H1 (cell line): Measurements from ENCODE around the gene PHETA1. TPM values are rescaled to one million over a fixed set of nuclear protein-coding genes. Genes with fewer than 3 reads are reported as not detected.

Experiments used
- CTCF ChIA-PET: fragments of 300-600 bp; sonication (Branson Sonifier 250); formaldehyde crosslinking; loops from one replicate; lab custom pipeline; 2021; ENCODE audit not compliant: partially characterized antibody; lab: Charles Lee
- POLR2A ChIA-PET: fragments of 300-600 bp; sonication (Branson Sonifier 250); formaldehyde crosslinking; loops from one replicate; lab custom pipeline; 2021; ENCODE audit warnings: inconsistent platforms; ENCODE audit not compliant: partially characterized antibody; lab: Charles Lee
- DNase-seq, 2 experiments: peaks; one replicate each; pipeline versions ENCODE4 v3.0.0 to v3.0.0-alpha.2; 2010 to 2022; ENCODE audit warnings: low spot score in 2 of 2, low read depth in 1 of 2, mixed read lengths in 1 of 2
- FAIRE-seq: peaks from 2 replicates; lab custom pipeline; 2011; peaks lifted over from hg19 to GRCh38; lab: Jason Lieb, UNC
- H2AFZ ChIP-seq: 2 replicates; pipeline ENCODE4 v1.8.1; 2012; ENCODE audit warnings: low read length, inconsistent platforms
- H2AK5ac ChIP-seq: 2 replicates; pipeline ENCODE4 v1.6.1; 2013; ENCODE audit warnings: low read depth, low read length
- H2BK120ac ChIP-seq: replicated peaks from 2 replicates; pipeline ENCODE3; 2013; ENCODE audit warnings: low read depth, low read length, inconsistent platforms
- H2BK12ac ChIP-seq: 2 replicates; pipeline ENCODE4 v1.6.1; 2013; ENCODE audit warnings: low read depth, low read length
- H2BK15ac ChIP-seq: 2 replicates; pipeline ENCODE4 v1.6.1; 2013; ENCODE audit warnings: low read length
- H2BK20ac ChIP-seq: 2 replicates; pipeline ENCODE4 v1.6.1; 2013; ENCODE audit warnings: low read length
- H2BK5ac ChIP-seq: 2 replicates; pipeline ENCODE4 v1.6.1; 2013; ENCODE audit warnings: low read depth, low read length
- H3K14ac ChIP-seq: 2 replicates; pipeline ENCODE4 v1.6.1; 2013; ENCODE audit warnings: inconsistent platforms; ENCODE audit not compliant: insufficient read length
- H3K18ac ChIP-seq: 2 replicates; pipeline ENCODE4 v1.6.1; 2013; ENCODE audit warnings: low read length; ENCODE audit errors: extremely low read depth
- H3K23ac ChIP-seq: 2 replicates; pipeline ENCODE4 v1.6.1; 2013; ENCODE audit warnings: inconsistent platforms; ENCODE audit not compliant: insufficient read length
- H3K23me2 ChIP-seq: 2 replicates; pipeline ENCODE4 v1.6.1; 2013; ENCODE audit warnings: low read depth, low read length
- H3K27ac ChIP-seq: 2 replicates; pipeline ENCODE4 v1.6.1; 2011; ENCODE audit warnings: low read depth, low read length, inconsistent platforms
- H3K27me3 ChIP-seq, 4 experiments: replicated peaks in 1 of 4; 1 replicate in 1 of 4; 2 replicates in 3 of 4; pipeline versions ENCODE4 v1.6.1 to v1.8.1; 2011 to 2013; ENCODE audit warnings: low read length in 3 of 4, mild to moderate bottlenecking in 3 of 4, inconsistent platforms in 2 of 4, mixed read lengths in 2 of 4, moderate library complexity in 1 of 4; ENCODE audit not compliant: control insufficient read depth in 3 of 4, insufficient read depth in 3 of 4; ENCODE audit errors: extremely low read depth in 1 of 4
- H3K36me3 ChIP-seq, 4 experiments: 2 replicates each; pipeline versions ENCODE4 v1.6.1 to v1.8.1; 2011 to 2013; ENCODE audit warnings: mild to moderate bottlenecking in 4 of 4, low read length in 3 of 4, moderate library complexity in 2 of 4, control low read depth in 1 of 4, inconsistent platforms in 1 of 4; ENCODE audit not compliant: insufficient read depth in 4 of 4, control insufficient read depth in 2 of 4
- H3K4ac ChIP-seq: replicated peaks from 2 replicates; pipeline ENCODE3; 2013; ENCODE audit warnings: low read length, low read depth, mixed read lengths, inconsistent platforms; ENCODE audit not compliant: insufficient read length
- H3K4me1 ChIP-seq, 4 experiments: replicated peaks in 1 of 4; 1 replicate in 1 of 4; 2 replicates in 3 of 4; pipeline versions ENCODE4 v1.6.1 to v1.8.1; 2011 to 2013; ENCODE audit warnings: low read length in 3 of 4, inconsistent platforms in 2 of 4, mixed read lengths in 1 of 4; ENCODE audit not compliant: insufficient read depth in 4 of 4, control insufficient read depth in 3 of 4
- H3K4me2 ChIP-seq, 2 experiments: 2 replicates each; pipeline versions ENCODE4 v1.6.1 to v1.8.1; 2011 to 2013; ENCODE audit warnings: low read depth in 2 of 2, low read length in 2 of 2, control low read depth in 1 of 2, inconsistent platforms in 1 of 2, mild to moderate bottlenecking in 1 of 2; ENCODE audit not compliant: insufficient read depth in 1 of 2
- H3K4me3 ChIP-seq, 4 experiments: fragments of 200-600, 300-600 bp in 1 of 4; sonication (generic), shearing (Covaris generic), sonication (Bioruptor Twin) in 1 of 4; 2 replicates each; pipeline versions ENCODE4 v1.5.1 to v1.8.1; 2011 to 2016; ENCODE audit warnings: low read length in 4 of 4, low read depth in 3 of 4, control low read depth in 2 of 4, inconsistent platforms in 2 of 4, mild to moderate bottlenecking in 2 of 4, mixed read lengths in 1 of 4, moderate library complexity in 1 of 4; ENCODE audit not compliant: insufficient read depth in 2 of 4; ENCODE audit errors: extremely low read depth in 1 of 4
- H3K56ac ChIP-seq: replicated peaks from 2 replicates; pipeline ENCODE3; 2013; ENCODE audit warnings: low read depth, mild to moderate bottlenecking, mixed read lengths, low read length, inconsistent platforms; ENCODE audit not compliant: insufficient read length
- H3K79me1 ChIP-seq: 2 replicates; pipeline ENCODE4 v1.6.1; 2013; ENCODE audit warnings: low read depth, low read length, control low read depth
- H3K79me2 ChIP-seq, 2 experiments: 2 replicates each; pipeline versions ENCODE4 v1.6.1 to v1.8.1; 2012 to 2013; ENCODE audit warnings: low read length in 2 of 2, mild to moderate bottlenecking in 2 of 2, inconsistent platforms in 1 of 2; ENCODE audit not compliant: insufficient read depth in 2 of 2, control insufficient read depth in 1 of 2
- H3K9ac ChIP-seq, 4 experiments: replicated peaks in 1 of 4; 1 replicate in 1 of 4; 2 replicates in 3 of 4; pipeline versions ENCODE4 v1.6.1 to v1.8.1; 2011 to 2013; ENCODE audit warnings: low read depth in 3 of 4, low read length in 3 of 4, control low read depth in 2 of 4, mild to moderate bottlenecking in 2 of 4, moderate library complexity in 2 of 4, inconsistent platforms in 1 of 4; ENCODE audit errors: extremely low read depth in 1 of 4
- H3K9me3 ChIP-seq, 2 experiments: 2 replicates each; pipeline versions ENCODE4 v1.6.1 to v1.8.1; 2012 to 2013; ENCODE audit warnings: mild to moderate bottlenecking in 2 of 2, moderate library complexity in 2 of 2, control low read depth in 1 of 2, inconsistent platforms in 1 of 2, low read depth in 1 of 2, low read length in 1 of 2, mixed read lengths in 1 of 2; ENCODE audit not compliant: insufficient read depth in 2 of 2
- H4K20me1 ChIP-seq, 2 experiments: replicated peaks in 1 of 2; 2 replicates each; pipeline versions ENCODE3 to v1.8.1; 2011 to 2013; ENCODE audit warnings: inconsistent platforms in 2 of 2, low read length in 2 of 2, mild to moderate bottlenecking in 1 of 2; ENCODE audit not compliant: insufficient read depth in 2 of 2, control insufficient read depth in 1 of 2
- H4K5ac ChIP-seq: 2 replicates; pipeline ENCODE4 v1.6.1; 2013; ENCODE audit warnings: low read length, low read depth, mixed read lengths, inconsistent platforms; ENCODE audit not compliant: insufficient read length
- H4K8ac ChIP-seq: 2 replicates; pipeline ENCODE4 v1.8.0; 2013; ENCODE audit warnings: mild to moderate bottlenecking, moderate library complexity, low read length, inconsistent platforms; ENCODE audit not compliant: insufficient read depth; ENCODE audit errors: extremely low read depth
- H4K91ac ChIP-seq: replicated peaks from 2 replicates; pipeline ENCODE3; 2013; ENCODE audit warnings: low read length, mixed read lengths, inconsistent platforms; ENCODE audit not compliant: insufficient read length
- SP2 ChIP-seq: IDR thresholded peaks from 2 replicates; pipeline ENCODE4 v1.6.1; 2012; ENCODE audit warnings: mild to moderate bottlenecking, low read length, inconsistent platforms
- SUZ12 ChIP-seq: fragments of 200-600 bp; sonication (generic); IDR thresholded peaks from 2 replicates; pipeline ENCODE4 v1.6.1; 2012; ENCODE audit warnings: mild to moderate bottlenecking, inconsistent platforms, low read length, moderate library complexity, mixed read lengths
- WGBS, 2 experiments: shearing (Covaris generic) in 1 of 2; methylation state at CpG; one replicate each; pipeline versions ENCODE4 v1.1.6 to v1.1.7; 2013 to 2015; ENCODE audit warnings: low lambda C conversion rate in 2 of 2, mixed read lengths in 2 of 2, inconsistent platforms in 1 of 2, low coverage in 1 of 2, missing lambda C conversion rate in 1 of 2; ENCODE audit not compliant: insufficient replicate concordance in 2 of 2, insufficient coverage in 1 of 2, insufficient read length in 1 of 2; ENCODE audit errors: extremely low coverage in 1 of 2, missing lambda C conversion rate in 1 of 2; 5-methylcytosine and 5-hydroxymethylcytosine counted together
- polyA plus RNA-seq, 7 experiments: library from polyadenylated mRNA; depleted of rRNA in 3 of 7; stranded (reverse) in 5 of 7; unstranded in 2 of 7; fragments of >200 nt in 5 of 7; fragments of 200-250 nt in 2 of 7; gene quantifications; 1 replicate in 5 of 7; 2 replicates in 1 of 7; 4 replicates in 1 of 7; pipeline versions ENCODE4 v1.2.1 to v1.2.3, GENCODE V29; 2011 to 2013; ENCODE audit warnings: missing spikeins in 2 of 7, mixed read lengths in 2 of 7
- total RNA-seq: library from RNA; stranded (reverse); fragmentation: NEBNext Ultra II Directional; extraction: Animal tissue kit (Norgen Biotek cat#: 25700); gene quantifications from 2 replicates; pipeline ENCODE4 v1.2.1, GENCODE V29; 2021

Gene PHETA1
- total and polyA plus RNA-seq, 2 of the 8 experiments (the other 6 are each of a cell fraction or from before 2014, with no cell fraction given), result 5.2 to 12.3 TPM

- POLR2A ChIA-PET, result interaction anchor here (0.7 to 2.4 kb wide), 5 partner anchors 7 to 37 kb away, joined by 3 to 9 read pairs (median 5); partner anchors contain the start of gene SH2B3
- WGBS, 2 experiments, result 94% methylated on average over 36 of the region's 67 CpGs; no CpG with 5 or more reads in 1 of the 2 experiments
- H3K79me2 ChIP-seq, result peaks cover 11 to 65% of the 10 kb centered on the region in 2 experiments; a peak in 3 of 4 replicates
- H3K79me1 ChIP-seq, result peaks cover 11% of the 10 kb centered on the region; the same call in 1 of the 2 replicates
- H3K9ac ChIP-seq, result no peak overlapping the region
- H3K56ac ChIP-seq, result no peak overlapping the region
- H3K4me1 ChIP-seq, result peaks cover 9 to 23% (median 15%) of the 10 kb centered on the region in 4 experiments; a peak in 6 of 7 replicates
- H3K4me2 ChIP-seq, result no peak overlapping the region
- H2BK120ac ChIP-seq, result no peak overlapping the region
- no peaks in the 10 kb centered on the region; the same call in 1 of the 2 replicates for H3K23me2 ChIP-seq
- H3K36me3 ChIP-seq, result peaks cover 0 to 18% (median 7%) of the 10 kb centered on the region in 4 experiments; a peak in 3 of 8 replicates
- H4K20me1 ChIP-seq, result peaks cover 9 to 16% of the 10 kb centered on the region in 2 experiments
- no peak overlapping the region for H3K27ac ChIP-seq
- H3K4ac ChIP-seq, result no peak overlapping the region
- H3K23ac ChIP-seq, result no peak overlapping the region
- no peak overlapping the region for H2BK15ac ChIP-seq
- H3K4me3 ChIP-seq, result no peak overlapping the region
- H3K18ac ChIP-seq, result no peak overlapping the region
- FAIRE-seq, result no peak
- no peak overlapping the region for H2BK20ac ChIP-seq
- H4K8ac ChIP-seq, result 0 out of 2 replicates have a peak overlapping the region, but pooled peaks have one; percentile 40
- H4K91ac ChIP-seq, result no peak overlapping the region
- TF ChIP-seq SUZ12, result no peak
- no peak for TF ChIP-seq SP2
- TF ChIP-seq, all 59 proteins: peak for 0
- Histone ChIP-seq H2AK5ac (no peak overlapping the region), H4K5ac (no peak overlapping the region), H3K14ac (no peak overlapping the region), H3K9me3 (no peaks in the 10 kb centered on the region), H2BK12ac (no peak overlapping the region), H2AFZ (no peak overlapping the region), H2BK5ac (peak overlapping the region; percentile 44; the same call in 1 of the 2 replicates), H3K27me3 (no peaks in the 10 kb centered on the region)
- DNase-seq, result no peak
- CTCF ChIA-PET, result interaction anchor here (1.0 to 11.1 kb wide), 4 partner anchors 14 to 114 kb away, joined by 3 to 189 read pairs (median 26); partner anchors contain the start of gene SH2B3
Observed at GRCh38 chr12:111417784-111418593, 49.1 kb upstream of the PHETA1 start.
